ENCODE measurements around the gene CEP55.

Gene CEP55

GRCh38 chr10:93568105-93568390 lies 71.6 kb downstream of the CEP55 start:
- DNase-seq, result no peak

- no peak for DNase-seq
These were observed 74.0 kb downstream of the CEP55 start for GRCh38 chr10:93570383-93570782.

DNA sequence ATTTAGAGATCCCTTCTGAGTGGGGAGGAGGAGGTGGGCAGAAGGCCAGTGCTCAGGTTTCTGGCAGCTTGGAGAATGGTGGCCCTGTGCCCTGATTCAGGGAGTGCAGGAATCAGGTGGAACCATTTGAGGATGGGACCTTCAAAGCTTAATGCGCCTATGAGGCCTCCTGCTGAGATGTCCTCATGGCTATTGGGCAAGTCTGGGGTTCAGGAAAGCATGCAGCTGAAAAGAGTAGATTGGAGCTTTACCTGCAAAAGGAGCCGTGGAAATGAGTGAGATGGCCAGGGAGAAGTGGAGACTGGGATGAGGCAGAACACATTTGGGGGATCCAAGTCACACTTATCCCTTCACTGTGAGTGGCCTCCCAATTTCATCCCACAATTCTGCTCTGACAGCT lies 76.2 kb downstream of the CEP55 start:
- DNase-seq, result no peak

DNA sequence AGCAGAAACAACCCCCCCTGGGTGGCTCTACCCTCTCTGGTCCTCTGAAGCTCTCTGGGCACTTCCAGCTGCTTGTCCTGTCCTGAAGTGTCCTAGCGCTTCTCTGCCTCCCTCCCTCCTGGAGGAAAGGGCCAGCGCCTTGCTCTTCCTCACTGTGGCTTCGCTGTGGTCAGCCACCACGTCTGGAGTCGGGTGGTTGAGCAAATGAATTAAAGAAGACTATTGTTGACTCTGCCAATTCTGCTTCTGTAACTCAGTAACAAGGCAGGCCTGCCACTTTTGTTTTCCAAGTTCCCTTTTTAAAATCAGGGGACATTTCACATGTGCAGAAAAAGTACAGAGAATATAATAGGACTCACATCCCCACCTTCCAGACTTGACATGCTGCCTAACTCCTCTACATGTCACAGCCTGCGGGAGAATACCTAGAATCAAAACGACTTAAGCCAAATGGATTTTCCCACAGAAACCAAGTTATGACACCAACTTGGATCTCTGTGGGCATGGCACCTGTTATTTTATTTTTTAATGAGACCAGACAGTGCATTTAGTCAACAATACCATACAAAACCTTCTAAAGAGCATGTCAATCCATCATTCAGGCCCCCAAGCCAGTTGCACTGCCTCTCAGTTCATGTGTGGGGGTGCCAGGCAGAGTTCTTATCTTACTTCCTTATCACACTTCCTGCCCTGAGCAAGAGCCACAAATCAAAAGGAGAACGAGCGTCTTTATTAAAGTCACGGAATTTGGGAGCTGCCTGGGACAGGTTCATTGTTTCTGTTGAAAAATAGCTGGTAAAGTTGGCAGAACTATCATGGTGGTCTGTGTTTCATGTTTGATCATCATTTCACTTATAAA lies 76.9 kb downstream of the CEP55 start:
- peak in 1 of 2 donors; percentile 1 for DNase-seq

GRCh38 chr10:93573924-93574323 lies 77.5 kb downstream of the CEP55 start:
- no peak for DNase-seq

DNA sequence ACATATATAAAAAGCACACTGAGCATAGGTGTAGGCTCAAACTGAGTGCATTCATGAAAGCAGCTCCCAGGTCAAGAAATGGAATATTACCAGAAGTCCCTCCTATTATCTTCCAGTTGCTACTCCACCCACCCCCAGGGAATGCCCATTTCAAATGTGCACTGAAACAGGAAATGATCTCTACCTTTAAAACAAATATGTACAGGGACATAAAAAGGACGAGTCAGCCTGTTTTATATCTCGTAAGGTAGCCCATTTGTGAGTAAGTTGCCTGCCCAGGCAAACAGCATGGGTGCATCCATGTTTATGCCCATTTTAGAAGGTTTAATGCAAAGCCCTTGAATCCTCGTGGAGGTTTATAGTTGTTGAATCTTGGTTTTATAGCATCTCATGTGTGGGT lies 80.5 kb downstream of the CEP55 start:
- no peak for DNase-seq

DNA sequence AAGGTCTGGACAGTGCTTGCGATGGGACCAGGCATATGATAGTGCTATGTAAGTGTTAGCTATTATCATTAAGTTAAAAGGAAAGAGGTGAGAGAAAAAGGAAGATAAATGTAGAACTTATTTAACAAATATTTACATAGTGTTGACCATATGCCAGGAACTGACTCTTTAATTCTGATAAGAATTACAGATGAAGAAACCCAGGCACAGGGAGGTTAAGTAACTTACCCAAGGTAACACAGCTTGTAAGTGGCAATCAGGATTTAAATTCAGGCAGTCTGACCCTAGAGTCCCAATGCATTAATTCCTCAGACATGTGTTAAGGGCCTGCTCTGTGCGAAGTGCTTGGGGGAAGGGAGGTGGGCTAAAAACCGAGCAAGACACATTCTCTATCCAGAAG lies 81.2 kb downstream of the CEP55 start:
- DNase-seq, result no peak
